ENCODE measurements around the gene NPLOC4.
A peak's percentile ranks its signal among the peaks of the same experiment; 100 is the strongest.

NPLOC4 gene

DNA sequence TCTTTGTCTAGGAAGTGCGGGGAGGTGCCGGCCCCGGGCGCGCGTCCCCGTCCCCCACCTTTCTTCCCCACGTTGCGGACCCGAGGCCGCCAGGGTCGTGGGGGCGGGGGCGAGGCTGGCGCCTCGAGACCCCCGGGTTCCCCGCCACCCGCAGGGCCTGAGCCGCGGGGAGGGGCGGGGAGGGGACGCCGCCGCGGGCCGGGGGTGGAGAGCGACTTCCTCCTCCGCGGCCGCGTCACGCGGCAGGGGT lies 122.5 kb downstream of the NPLOC4 start:
- no peak for DNase-seq

DNA sequence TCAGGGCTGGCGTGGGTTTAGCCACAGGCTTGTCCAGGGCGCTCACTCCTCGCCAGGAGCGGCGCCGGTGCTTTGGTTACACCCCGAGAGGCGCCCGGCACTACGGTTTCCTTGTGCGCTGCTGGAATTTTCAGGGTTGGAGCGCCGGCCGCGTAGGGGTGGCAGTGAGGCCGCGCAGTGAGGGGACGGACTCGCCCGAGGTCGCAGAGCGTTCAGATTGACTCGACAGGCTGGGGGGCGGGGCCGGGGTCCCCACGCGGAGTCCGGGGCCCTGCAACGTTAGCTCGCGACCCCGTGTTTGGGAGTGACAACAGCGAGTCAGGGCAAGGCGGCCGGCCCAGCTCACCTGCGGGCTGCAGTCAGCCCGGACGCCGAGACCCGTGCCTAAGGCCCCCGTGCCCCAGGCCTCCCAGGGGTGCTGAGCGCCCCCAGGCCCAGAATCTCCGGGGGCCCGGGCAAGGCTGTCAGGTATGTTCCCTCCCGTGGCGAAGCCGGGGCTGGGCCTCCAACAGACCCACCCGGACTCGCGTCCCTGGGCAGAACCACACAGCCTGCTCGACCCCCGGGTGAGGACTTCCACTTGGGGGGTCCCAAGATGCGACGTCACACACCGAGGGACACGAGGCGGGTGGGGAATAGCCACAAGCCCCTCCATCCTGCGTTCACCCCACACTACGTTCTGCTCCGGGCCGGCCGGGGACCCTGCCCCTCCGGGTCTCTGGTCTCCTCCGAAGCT lies 123.0 kb downstream of the NPLOC4 start:
- peak; percentile 26 for DNase-seq

DNA sequence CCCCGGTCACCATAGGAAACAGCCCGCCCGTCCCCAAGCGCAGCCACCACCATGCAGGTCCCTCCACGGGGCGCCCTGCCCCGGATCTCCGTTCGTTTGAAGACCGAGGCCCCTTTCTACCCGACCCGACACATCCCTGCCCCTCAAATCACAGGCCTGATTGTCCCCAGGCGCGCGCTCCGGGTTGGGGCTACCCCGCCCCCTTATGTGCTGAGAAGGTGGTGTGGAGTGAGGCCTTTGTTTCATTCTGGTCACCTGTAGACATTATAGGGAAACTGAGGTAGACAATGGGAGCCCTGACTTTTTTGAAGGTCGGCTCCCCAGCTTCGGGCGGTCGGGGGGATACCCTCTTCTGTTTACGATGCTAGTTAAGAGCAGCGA lies 123.5 kb downstream of the NPLOC4 start:
- peak; percentile 26 for DNase-seq

DNA sequence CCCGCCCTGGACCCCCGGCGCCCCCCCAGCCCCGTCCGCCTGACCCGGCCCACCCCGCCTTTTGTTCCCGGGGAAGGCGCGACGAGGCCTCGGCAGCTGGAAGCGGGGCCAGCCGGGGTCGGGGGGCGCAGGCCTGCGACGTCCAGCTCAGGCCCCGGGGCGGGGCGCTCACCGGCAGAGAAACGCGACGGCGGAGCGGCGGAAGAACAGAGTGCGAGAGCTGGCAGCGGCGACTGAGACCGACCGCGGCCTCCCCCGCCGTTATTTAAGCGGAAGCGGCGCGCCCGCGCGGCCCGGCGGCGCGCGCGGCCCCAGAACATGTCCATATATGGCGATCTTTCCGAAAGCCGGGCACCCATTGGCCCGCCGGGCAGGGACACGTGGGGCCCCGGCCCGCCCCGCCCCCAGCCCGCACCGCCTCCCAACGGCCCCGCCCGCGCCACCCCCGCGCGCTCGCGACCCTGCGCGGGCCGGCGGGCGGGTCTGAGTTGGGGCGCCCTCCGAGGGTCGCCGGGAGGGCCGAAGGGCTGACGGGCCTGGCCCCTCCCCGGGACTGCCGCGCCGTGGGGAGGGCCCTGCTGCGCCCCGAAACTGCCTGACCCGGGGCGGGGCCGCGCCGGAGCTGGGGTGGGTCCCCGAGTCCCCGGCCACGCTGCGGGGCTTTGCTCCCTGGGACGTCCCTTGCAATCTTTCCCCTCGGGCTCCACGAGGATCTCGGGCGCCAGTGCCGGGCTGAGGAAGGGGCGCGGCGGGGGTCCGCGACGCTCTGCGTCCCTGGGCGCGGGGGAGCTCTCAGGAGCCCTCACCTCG lies 124.1 kb downstream of the NPLOC4 start, which contains the start of gene ACTG1:
Gene ACTG1 (minus strand): TSS at position 238 of the 810 bp plus-strand sequence. CDS start 445 bp downstream, outside the sequence.
- DNase-seq, result peak; percentile 74

DNA sequence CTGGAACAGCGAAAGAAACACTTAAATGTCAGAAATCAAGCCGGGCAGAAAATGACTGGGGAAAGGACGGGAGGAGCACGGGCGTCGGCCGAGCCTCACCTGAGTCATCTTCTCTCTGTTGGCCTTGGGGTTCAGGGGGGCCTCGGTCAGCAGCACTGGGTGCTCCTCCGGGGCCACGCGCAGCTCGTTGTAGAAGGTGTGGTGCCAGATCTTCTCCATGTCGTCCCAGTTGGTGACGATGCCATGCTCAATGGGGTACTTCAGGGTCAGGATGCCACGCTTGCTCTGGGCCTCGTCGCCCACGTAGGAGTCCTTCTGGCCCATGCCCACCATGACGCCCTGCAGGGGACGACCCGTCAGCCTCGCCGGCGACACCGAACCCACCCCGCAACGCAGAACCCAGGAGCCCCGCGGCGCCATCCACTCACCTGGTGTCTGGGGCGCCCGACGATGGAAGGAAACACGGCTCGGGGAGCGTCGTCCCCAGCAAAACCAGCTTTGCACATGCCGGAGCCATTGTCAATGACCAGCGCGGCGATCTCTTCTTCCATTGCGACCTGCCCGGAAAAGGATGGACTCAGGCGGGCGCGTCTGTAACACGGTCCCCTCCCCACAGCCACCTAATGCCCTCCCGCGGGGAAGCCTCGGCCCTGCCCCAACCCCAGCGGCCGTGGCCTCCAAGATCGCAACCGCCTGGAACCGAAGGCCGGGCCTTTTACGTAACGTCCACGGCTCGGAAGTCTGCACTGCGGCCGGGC lies 124.9 kb downstream of the NPLOC4 start:
- no peak for DNase-seq

GRCh38 chr17:81511554-81511803 lies 125.4 kb downstream of the NPLOC4 start:
- DNase-seq, result no peak

- no peak for DNase-seq
Measured at GRCh38 chr17:81510785-81511553, 125.9 kb downstream of the NPLOC4 start.

DNA sequence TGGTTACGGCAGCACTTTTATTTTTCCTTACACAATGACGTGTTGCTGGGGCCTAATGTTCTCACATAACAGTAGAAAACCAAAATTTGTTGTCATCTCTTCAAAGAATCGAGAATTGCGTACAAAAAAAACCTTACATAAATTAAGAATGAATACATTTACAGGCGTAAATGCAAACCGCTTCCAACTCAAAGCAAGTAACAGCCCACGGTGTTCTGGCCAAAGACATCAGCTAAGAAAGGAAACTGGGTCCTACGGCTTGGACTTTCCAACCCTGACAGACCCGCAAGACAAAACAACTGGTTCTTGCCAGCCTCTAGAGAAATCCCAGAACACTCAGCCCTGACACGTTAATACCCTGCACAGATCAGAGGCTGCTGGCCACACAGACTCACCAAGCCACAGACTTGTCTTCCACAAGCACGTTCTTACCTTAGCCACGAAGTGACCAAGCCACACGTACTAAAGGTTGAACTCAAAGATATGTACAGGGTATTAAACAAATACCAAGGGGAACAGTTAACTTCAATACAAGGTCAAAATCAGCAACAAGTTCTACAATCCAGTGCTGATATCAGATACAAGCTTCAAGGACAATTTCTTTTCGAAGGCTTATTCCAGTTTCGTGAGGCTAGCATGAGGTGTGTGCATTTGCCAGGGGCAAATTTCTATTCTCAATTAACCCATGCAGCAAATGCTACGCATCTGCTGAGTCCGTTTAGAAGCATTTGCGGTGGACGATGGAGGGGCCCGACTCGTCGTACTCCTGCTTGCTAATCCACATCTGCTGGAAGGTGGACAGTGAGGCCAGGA lies 126.7 kb downstream of the NPLOC4 start:
- DNase-seq, result no peak

DNA sequence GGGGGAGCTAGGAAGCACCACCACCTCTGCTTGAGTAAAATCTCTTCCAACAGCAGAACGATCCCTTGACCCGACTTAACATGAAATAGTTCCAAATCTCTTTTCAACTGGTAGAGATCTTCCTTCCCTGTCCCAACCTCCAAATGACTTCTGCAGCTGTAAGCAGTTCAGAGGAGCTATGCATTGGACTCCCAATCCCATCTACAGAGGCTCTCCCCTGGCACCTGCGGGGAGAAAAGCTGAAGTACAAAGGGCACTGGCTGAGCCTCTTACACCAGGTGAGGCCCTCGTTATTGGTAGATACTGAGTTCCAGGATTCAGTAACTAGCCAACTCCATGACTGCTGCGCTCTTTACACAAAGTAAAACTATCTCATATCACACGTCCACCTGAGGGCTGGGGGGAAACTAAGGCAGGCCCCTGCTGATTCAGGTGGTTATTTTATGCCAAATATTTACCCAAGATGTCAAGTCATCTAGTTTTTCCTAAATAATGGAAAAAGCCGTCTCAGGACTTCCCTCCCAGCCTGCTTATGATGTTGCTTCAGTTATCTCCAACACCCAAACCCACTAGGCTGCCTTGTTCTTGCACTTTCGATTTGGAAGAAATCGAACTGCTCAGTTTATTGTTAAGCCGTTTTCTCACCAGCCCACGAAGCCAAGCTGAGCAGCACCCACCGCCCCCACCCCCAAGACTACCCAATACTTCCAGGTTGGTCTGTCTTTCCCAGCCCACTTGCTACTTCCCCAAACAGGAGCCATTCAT lies 127.5 kb downstream of the NPLOC4 start:
- no peak for DNase-seq

DNA sequence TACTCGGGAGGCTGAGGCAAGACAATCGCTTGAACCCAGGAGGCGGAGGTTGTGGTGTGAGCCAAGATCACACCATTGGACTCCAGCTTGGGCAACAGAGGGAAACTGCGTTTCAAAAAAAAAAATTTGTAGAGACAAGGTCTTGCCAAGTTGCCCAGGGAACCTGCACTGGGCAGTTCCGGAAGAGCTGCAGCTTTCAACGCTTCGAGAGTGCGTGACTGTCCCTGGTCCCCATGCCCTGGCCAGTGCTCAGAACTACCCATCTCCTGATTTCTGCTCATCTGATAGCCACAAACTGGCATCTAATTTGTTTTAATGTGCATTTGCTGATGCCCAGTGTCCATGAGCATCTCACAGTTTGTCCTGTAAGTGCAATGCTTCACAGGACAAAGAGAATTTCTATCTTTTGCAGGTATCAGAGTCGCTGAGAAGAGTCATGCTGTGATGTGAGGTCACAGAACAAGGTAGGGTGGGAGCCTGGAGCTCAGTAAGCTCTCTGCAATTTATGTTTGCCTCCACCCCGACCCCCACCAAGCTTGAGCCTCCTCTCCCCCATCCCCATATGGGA lies 128.2 kb downstream of the NPLOC4 start:
- no peak for DNase-seq
